ENCODE measurements around the gene PPP1R7. TPM values are rescaled to one million over a fixed set of nuclear protein-coding genes. Genes with fewer than 3 reads are reported as not detected.

PPP1R7 gene
- total and polyA plus RNA-seq, 4 donors: 18.0 to 45.8 (median 29.0) TPM

DNA sequence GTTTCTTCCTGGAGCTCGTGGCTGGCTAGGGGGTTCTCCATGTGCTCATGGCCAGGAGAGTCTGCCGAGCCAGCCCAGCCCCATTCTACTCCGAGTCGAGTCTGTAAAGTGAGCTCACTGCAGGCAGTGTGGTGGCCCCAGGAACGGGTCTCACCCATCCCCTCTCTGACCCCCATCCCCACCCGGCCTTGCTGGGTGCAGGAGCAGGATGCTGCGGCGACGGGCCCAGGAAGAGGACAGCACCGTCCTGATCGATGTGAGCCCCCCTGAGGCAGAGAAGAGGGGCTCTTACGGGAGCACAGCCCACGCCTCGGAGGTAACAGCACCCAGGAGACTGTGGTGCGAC is 39.6 kb downstream of the PPP1R7 start:
- 92% methylated on average over 15 of the region's 15 CpGs for WGBS
- H3K9me3 ChIP-seq (ENCODE audit: control insufficient read depth in 4 of 4, low read length in 3 of 4): no peaks in the 10 kb centered on the region
- no peaks in the 10 kb centered on the region for H3K27me3 ChIP-seq (ENCODE audit: control insufficient read depth in 4 of 4, insufficient read depth in 4 of 4, low read length in 3 of 4)
- H3K4me3 ChIP-seq (ENCODE audit: low read depth in 1 of 3, low read length in 3 of 3): no peak overlapping the region
- no peak for DNase-seq (ENCODE audit: low spot score)
- no peaks in the 10 kb centered on the region for H3K36me3 ChIP-seq (ENCODE audit: control insufficient read depth in 4 of 4, insufficient read depth in 3 of 4, low read depth in 1 of 4, low read length in 3 of 4)
- TF ChIP-seq, protein P1, sequence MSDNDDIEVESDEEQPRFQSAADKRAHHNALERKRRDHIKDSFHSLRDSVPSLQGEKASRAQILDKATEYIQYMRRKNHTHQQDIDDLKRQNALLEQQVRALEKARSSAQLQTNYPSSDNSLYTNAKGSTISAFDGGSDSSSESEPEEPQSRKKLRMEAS (IDR thresholded peaks at IDR 0.05): no peak
- TF ChIP-seq EGR1 (IDR thresholded peaks at IDR 0.05; ENCODE audit: low read depth in 2 of 2) (no peak), HNF4A (conservative IDR thresholded peaks at IDR 0.05) (no peak), FOXA2 (IDR thresholded peaks at IDR 0.05) (no peak), JUND (IDR thresholded peaks at IDR 0.05) (no peak), RXRA (IDR thresholded peaks at IDR 0.05) (no peak), HNF4G (IDR thresholded peaks at IDR 0.05) (no peak), RAD21 (IDR thresholded peaks at IDR 0.05) (no peak), SP1 (IDR thresholded peaks at IDR 0.05) (no peak), GABPA (IDR thresholded peaks at IDR 0.05 in 1 of 2, conservative IDR thresholded peaks at IDR 0.05 in 1 of 2) (no peak)
- TF ChIP-seq, protein P2, sequence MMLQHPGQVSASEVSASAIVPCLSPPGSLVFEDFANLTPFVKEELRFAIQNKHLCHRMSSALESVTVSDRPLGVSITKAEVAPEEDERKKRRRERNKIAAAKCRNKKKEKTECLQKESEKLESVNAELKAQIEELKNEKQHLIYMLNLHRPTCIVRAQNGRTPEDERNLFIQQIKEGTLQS (IDR thresholded peaks at IDR 0.05): no peak
- TF ChIP-seq, protein P3, sequence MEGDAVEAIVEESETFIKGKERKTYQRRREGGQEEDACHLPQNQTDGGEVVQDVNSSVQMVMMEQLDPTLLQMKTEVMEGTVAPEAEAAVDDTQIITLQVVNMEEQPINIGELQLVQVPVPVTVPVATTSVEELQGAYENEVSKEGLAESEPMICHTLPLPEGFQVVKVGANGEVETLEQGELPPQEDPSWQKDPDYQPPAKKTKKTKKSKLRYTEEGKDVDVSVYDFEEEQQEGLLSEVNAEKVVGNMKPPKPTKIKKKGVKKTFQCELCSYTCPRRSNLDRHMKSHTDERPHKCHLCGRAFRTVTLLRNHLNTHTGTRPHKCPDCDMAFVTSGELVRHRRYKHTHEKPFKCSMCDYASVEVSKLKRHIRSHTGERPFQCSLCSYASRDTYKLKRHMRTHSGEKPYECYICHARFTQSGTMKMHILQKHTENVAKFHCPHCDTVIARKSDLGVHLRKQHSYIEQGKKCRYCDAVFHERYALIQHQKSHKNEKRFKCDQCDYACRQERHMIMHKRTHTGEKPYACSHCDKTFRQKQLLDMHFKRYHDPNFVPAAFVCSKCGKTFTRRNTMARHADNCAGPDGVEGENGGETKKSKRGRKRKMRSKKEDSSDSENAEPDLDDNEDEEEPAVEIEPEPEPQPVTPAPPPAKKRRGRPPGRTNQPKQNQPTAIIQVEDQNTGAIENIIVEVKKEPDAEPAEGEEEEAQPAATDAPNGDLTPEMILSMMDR (IDR thresholded peaks at IDR 0.05; ENCODE audit: low read depth, low read length, missing input control): no peak
- TF ChIP-seq, protein P4, sequence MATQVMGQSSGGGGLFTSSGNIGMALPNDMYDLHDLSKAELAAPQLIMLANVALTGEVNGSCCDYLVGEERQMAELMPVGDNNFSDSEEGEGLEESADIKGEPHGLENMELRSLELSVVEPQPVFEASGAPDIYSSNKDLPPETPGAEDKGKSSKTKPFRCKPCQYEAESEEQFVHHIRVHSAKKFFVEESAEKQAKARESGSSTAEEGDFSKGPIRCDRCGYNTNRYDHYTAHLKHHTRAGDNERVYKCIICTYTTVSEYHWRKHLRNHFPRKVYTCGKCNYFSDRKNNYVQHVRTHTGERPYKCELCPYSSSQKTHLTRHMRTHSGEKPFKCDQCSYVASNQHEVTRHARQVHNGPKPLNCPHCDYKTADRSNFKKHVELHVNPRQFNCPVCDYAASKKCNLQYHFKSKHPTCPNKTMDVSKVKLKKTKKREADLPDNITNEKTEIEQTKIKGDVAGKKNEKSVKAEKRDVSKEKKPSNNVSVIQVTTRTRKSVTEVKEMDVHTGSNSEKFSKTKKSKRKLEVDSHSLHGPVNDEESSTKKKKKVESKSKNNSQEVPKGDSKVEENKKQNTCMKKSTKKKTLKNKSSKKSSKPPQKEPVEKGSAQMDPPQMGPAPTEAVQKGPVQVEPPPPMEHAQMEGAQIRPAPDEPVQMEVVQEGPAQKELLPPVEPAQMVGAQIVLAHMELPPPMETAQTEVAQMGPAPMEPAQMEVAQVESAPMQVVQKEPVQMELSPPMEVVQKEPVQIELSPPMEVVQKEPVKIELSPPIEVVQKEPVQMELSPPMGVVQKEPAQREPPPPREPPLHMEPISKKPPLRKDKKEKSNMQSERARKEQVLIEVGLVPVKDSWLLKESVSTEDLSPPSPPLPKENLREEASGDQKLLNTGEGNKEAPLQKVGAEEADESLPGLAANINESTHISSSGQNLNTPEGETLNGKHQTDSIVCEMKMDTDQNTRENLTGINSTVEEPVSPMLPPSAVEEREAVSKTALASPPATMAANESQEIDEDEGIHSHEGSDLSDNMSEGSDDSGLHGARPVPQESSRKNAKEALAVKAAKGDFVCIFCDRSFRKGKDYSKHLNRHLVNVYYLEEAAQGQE (IDR thresholded peaks at IDR 0.05): no peak
- H3K9ac ChIP-seq (ENCODE audit: low read depth in 1 of 2, low read length in 2 of 2): no peak overlapping the region
- H3K4me1 ChIP-seq (ENCODE audit: control insufficient read depth in 4 of 4, insufficient read depth in 4 of 4, low read length in 3 of 4): no peaks in the 10 kb centered on the region
- H3K27ac ChIP-seq (ENCODE audit: low read depth in 1 of 2, low read length in 2 of 2): no peak overlapping the region

DNA sequence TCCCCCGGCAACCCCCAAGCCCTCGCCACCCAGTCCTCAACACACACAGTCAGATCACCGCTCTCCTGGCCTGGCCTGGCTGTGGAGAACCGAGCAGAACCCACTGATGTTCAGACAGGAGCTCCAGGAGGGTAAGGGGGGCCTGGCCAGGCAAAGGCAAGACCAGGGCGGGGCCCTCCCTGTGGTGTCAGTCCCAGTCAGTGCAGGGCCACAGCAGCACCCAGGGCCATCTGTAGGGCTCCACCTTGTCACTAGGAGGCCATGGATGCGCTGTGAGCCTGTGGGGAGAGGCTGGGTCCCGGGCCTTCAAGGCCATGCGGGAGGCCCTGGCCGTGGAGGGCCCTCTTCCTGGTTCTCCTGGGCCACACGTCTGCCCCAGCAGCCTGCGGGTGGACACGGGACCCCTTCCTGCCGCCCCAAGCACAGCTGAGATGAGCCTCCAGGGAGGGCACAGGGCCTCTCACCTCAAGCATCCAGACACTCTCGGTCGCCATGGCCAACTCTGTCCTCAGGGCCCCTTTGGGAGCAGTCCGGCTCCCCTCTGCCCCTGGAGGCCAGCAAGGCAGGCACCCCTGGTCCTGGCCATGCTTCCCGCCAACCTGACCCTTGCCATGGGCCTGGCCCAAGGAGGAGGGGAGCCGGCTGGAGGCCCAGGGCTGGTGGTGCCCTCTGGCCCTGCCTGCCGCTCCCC is 40.2 kb downstream of the PPP1R7 start:
- DNase-seq (ENCODE audit: low spot score): no peak
- no peaks in the 10 kb centered on the region for H3K27me3 ChIP-seq (ENCODE audit: control insufficient read depth in 4 of 4, insufficient read depth in 4 of 4, low read length in 3 of 4)
- 89% methylated on average over 19 of the region's 19 CpGs for whole genome bisulfite sequencing
- no peaks in the 10 kb centered on the region for H3K36me3 ChIP-seq (ENCODE audit: control insufficient read depth in 4 of 4, insufficient read depth in 3 of 4, low read depth in 1 of 4, low read length in 3 of 4)
- no peak overlapping the region for H3K9ac ChIP-seq (ENCODE audit: low read depth in 1 of 2, low read length in 2 of 2)
- no peak overlapping the region for H3K27ac ChIP-seq (ENCODE audit: low read depth in 1 of 2, low read length in 2 of 2)
- no peaks in the 10 kb centered on the region for H3K4me1 ChIP-seq (ENCODE audit: control insufficient read depth in 4 of 4, insufficient read depth in 4 of 4, low read length in 3 of 4)
- no peak overlapping the region for H3K4me3 ChIP-seq (ENCODE audit: low read depth in 1 of 3, low read length in 3 of 3)
- H3K9me3 ChIP-seq (ENCODE audit: control insufficient read depth in 4 of 4, low read length in 3 of 4): no peaks in the 10 kb centered on the region
- TF ChIP-seq HNF4A (conservative IDR thresholded peaks at IDR 0.05) (no peak), SP1 (IDR thresholded peaks at IDR 0.05) (no peak), TAF1 (conservative IDR thresholded peaks at IDR 0.05) (no peak), EGR1 (IDR thresholded peaks at IDR 0.05; ENCODE audit: low read depth in 2 of 2) (no peak), FOXA1 (IDR thresholded peaks at IDR 0.05) (no peak), HNF4G (IDR thresholded peaks at IDR 0.05) (no peak), RXRA (IDR thresholded peaks at IDR 0.05) (no peak), RAD21 (IDR thresholded peaks at IDR 0.05) (no peak), YY1 (IDR thresholded peaks at IDR 0.05) (no peak), GABPA (IDR thresholded peaks at IDR 0.05 in 1 of 2, conservative IDR thresholded peaks at IDR 0.05 in 1 of 2) (no peak), JUND (IDR thresholded peaks at IDR 0.05) (no peak)
- TF ChIP-seq, protein P3 (IDR thresholded peaks at IDR 0.05; ENCODE audit: low read depth, low read length, missing input control): no peak
- TF ChIP-seq, protein P1 (IDR thresholded peaks at IDR 0.05): no peak
- TF ChIP-seq, protein P5, sequence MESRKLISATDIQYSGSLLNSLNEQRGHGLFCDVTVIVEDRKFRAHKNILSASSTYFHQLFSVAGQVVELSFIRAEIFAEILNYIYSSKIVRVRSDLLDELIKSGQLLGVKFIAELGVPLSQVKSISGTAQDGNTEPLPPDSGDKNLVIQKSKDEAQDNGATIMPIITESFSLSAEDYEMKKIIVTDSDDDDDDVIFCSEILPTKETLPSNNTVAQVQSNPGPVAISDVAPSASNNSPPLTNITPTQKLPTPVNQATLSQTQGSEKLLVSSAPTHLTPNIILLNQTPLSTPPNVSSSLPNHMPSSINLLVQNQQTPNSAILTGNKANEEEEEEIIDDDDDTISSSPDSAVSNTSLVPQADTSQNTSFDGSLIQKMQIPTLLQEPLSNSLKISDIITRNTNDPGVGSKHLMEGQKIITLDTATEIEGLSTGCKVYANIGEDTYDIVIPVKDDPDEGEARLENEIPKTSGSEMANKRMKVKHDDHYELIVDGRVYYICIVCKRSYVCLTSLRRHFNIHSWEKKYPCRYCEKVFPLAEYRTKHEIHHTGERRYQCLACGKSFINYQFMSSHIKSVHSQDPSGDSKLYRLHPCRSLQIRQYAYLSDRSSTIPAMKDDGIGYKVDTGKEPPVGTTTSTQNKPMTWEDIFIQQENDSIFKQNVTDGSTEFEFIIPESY (IDR thresholded peaks at IDR 0.05): no peak

All from liver (tissue), 9 donors.